Measurements from ENCODE around the gene SRSF9. TPM values are rescaled to one million over a fixed set of nuclear protein-coding genes. Genes with fewer than 3 reads are reported as not detected.

SRSF9 gene
- total and polyA plus RNA-seq, 2 of the 4 experiments (the other 2 are of a cell fraction): 102 to 143 TPM

DNA sequence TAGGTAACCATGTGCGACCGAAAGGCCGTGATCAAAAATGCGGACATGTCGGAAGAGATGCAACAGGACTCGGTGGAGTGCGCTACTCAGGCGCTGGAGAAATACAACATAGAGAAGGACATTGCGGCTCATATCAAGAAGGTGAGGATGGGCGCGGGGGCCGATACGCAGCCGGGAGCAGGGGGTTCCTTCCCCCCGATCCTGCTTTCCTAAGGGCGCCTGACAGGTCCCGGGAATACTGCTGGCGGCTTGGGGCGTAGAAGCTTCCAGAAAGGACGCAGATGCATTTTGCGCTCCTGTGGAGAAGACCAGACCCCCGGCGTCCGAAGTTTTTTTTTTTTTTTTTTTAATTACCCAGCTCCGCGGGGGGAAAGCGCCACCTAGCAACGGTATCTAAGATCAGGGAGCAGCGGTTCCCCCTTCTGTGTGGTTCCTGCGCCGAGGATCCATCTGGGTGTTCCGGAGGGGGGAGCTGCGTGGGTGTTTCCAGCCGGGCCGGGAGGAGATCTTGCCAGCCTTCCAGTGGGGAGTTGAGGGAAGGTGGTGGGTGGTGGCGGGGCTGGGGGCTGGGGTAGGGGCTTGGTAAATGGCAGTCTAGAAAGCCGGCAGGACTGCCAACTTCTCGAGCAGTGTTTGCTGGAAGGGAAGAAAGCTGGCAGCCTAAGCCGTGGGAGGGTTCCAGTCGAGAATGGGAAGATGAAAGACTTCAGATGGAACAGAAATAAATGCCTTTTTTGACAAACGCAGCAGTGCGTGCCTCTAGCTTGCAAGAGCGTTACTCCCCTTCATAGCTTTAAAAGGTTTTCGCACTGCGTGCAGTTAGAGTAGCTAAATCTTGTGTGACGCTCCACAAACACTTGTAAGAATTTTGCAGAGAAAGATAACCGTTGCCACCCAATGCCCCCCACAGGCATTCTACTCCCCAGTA, 27.1 kb upstream of the SRSF9 start:
- peak; percentile 56 for DNase-seq
- H2AK9ac ChIP-seq (replicated peaks; ENCODE audit: low read depth, low read length, poor library complexity): peak overlapping the region; percentile 98
- peaks cover 27% of the 10 kb centered on the region for H4K20me1 ChIP-seq (ENCODE audit: insufficient read depth, low read length)
- peaks cover 2% of the 10 kb centered on the region; the same call in 1 of the 2 replicates for H3K9me1 ChIP-seq (ENCODE audit: insufficient read depth, low read length)
- H4K5ac ChIP-seq (ENCODE audit: low read depth, low read length): no peak overlapping the region
- peaks cover 10% of the 10 kb centered on the region for H3K36me3 ChIP-seq (ENCODE audit: control insufficient read depth, insufficient read depth, low read length)
- peaks cover 10 to 37% of the 10 kb centered on the region in 2 experiments for H3K79me1 ChIP-seq (ENCODE audit: low read depth in 1 of 2, low read length in 2 of 2)
- H3K4me2 ChIP-seq (ENCODE audit: low read depth, low read length): peak overlapping the region; percentile 95
- H2BK5ac ChIP-seq (ENCODE audit: low read depth, low read length, poor library complexity, severe bottlenecking): peak overlapping the region; percentile 73
- peak overlapping the region; percentile 78 for H3K4ac ChIP-seq (ENCODE audit: low read depth, low read length)
- no peak overlapping the region for H2BK20ac ChIP-seq (ENCODE audit: low read depth, low read length)
- ChIA-PET CTCF (interaction anchor here (0.6 to 1.2 kb wide), 4 partner anchors 21 to 410 kb away, joined by 3 to 6 read pairs (median 4); no protein-coding TSS in a partner anchor), POLR2A (ENCODE audit: unreplicated experiment) (interaction anchor here (0.6 to 0.7 kb wide), 4 partner anchors 8 to 400 kb away, joined by 3 to 6 read pairs (median 4); no protein-coding TSS in a partner anchor)
- no peak overlapping the region for H3K18ac ChIP-seq (ENCODE audit: low read depth, low read length)
- H3K14ac ChIP-seq (replicated peaks; ENCODE audit: low read depth, low read length): peak overlapping the region; percentile 87
- H3K27ac ChIP-seq (ENCODE audit: insufficient read depth, low read length): peak overlapping the region; percentile 78
- peak overlapping the region; percentile 70 for H3K9ac ChIP-seq (ENCODE audit: low read depth, low read length)
- H3K56ac ChIP-seq (ENCODE audit: extremely low read depth, insufficient read depth, low read length): peak overlapping the region; percentile 54; the same call in 1 of the 2 replicates
- no peak overlapping the region for H2BK120ac ChIP-seq (ENCODE audit: low read depth, low read length)
- no peak overlapping the region for H2BK15ac ChIP-seq (ENCODE audit: low read depth, low read length)
- H3K4me1 ChIP-seq (ENCODE audit: control insufficient read depth, insufficient read depth, low read length): peaks cover 1% of the 10 kb centered on the region
- peak overlapping the region; percentile 74 for H2AFZ ChIP-seq (replicated peaks; ENCODE audit: low read length, poor library complexity)
- peak overlapping the region in 1 of 2 experiments; percentile 26; a peak in 1 of 4 replicates for H4K8ac ChIP-seq (ENCODE audit: low read depth in 2 of 2, low read length in 2 of 2)
- no TSS peak for BruUV-seq (replicated peaks)
- 0% methylated on average over 9 of the region's 47 CpGs; no CpG with 5 or more reads in 1 of the 2 experiments for WGBS, 2 experiments (ENCODE audit: extremely low coverage in 2 of 2, insufficient read length in 1 of 2)
- dilution Hi-C loops (cut with HindIII; ENCODE audit: low sequenced_read_pairs, unreplicated experiment): no loop called here
- no peaks in the 10 kb centered on the region for H3K27me3 ChIP-seq (ENCODE audit: control insufficient read depth, insufficient read depth, low read length)
- H2AK5ac ChIP-seq (ENCODE audit: low read depth, low read length): peak overlapping the region; percentile 22
- peak overlapping the region; percentile 4; the same call in 1 of the 2 replicates for H4K91ac ChIP-seq (ENCODE audit: insufficient read depth, low read depth, low read length)
- no peaks in the 10 kb centered on the region for H3K9me3 ChIP-seq (ENCODE audit: control insufficient read depth, insufficient read depth, low read length)
- H3K23ac ChIP-seq (ENCODE audit: low read depth, low read length): peak overlapping the region; percentile 65
- ATAC-seq (ENCODE audit: low read depth): peak; percentile 33
- intact Hi-C loops (cut with micrococcal nuclease): loop anchor here (1.0 to 2.0 kb wide), 2 partner anchors 27 to 32 kb away; partner anchors contain the start of genes COQ5 and SRSF9
- peak overlapping the region; percentile 76 for H3K4me3 ChIP-seq (ENCODE audit: insufficient read depth, low read depth, low read length)
- in situ Hi-C loops (cut with MboI; ENCODE audit: low sequenced_read_pairs): no loop called here
- no peak for TF ChIP-seq CEBPB (IDR thresholded peaks at IDR 0.05; ENCODE audit: low read depth, low read length)
- no peak for TF ChIP-seq CHD1 (IDR thresholded peaks at IDR 0.05; ENCODE audit: low read depth, low read length)
- no peak for TF ChIP-seq USF2 (IDR thresholded peaks at IDR 0.05; ENCODE audit: low read depth, low read length)
- peak; percentile 31; the same call in 1 of the 2 replicates for TF ChIP-seq MXI1 (IDR thresholded peaks at IDR 0.05; ENCODE audit: borderline replicate concordance, low read depth, low read length)
- no peak for TF ChIP-seq POLR2A (IDR thresholded peaks at IDR 0.05; ENCODE audit: low read depth, low read length)
- TF ChIP-seq FOS (IDR thresholded peaks at IDR 0.05; ENCODE audit: low read depth, low read length): no peak
- peak; percentile 8; the same call in 1 of the 2 replicates for TF ChIP-seq RAD21 (IDR thresholded peaks at IDR 0.05; ENCODE audit: low read length)
- no peak for TF ChIP-seq MAZ (IDR thresholded peaks at IDR 0.05; ENCODE audit: borderline replicate concordance, low read depth, low read length)
- no peak for TF ChIP-seq RCOR1 (IDR thresholded peaks at IDR 0.05; ENCODE audit: insufficient replicate concordance, low read length)
- no peak for TF ChIP-seq MAFK (IDR thresholded peaks at IDR 0.05; ENCODE audit: low read depth, low read length)
- TF ChIP-seq, protein P1, sequence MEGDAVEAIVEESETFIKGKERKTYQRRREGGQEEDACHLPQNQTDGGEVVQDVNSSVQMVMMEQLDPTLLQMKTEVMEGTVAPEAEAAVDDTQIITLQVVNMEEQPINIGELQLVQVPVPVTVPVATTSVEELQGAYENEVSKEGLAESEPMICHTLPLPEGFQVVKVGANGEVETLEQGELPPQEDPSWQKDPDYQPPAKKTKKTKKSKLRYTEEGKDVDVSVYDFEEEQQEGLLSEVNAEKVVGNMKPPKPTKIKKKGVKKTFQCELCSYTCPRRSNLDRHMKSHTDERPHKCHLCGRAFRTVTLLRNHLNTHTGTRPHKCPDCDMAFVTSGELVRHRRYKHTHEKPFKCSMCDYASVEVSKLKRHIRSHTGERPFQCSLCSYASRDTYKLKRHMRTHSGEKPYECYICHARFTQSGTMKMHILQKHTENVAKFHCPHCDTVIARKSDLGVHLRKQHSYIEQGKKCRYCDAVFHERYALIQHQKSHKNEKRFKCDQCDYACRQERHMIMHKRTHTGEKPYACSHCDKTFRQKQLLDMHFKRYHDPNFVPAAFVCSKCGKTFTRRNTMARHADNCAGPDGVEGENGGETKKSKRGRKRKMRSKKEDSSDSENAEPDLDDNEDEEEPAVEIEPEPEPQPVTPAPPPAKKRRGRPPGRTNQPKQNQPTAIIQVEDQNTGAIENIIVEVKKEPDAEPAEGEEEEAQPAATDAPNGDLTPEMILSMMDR (conservative IDR thresholded peaks at IDR 0.05; ENCODE audit: low read depth, low read length): no peak
- TF ChIP-seq BHLHE40 (IDR thresholded peaks at IDR 0.05; ENCODE audit: low read depth, low read length): no peak
- TF ChIP-seq RFX5 (IDR thresholded peaks at IDR 0.05; ENCODE audit: low read depth, low read length): no peak
